Panc1 (cell line): Measurements from ENCODE around the gene S100A10.

Experiments used
- CTCF ChIP-seq: fragments of 450-650 bp; IDR thresholded peaks from 2 replicates; pipeline ENCODE4 v1.5.1; 2017; ENCODE audit warnings: mild to moderate bottlenecking
- POLR2AphosphoS5 ChIP-seq: IDR thresholded peaks from 2 replicates; pipeline ENCODE4 v1.6.1; 2012; ENCODE audit warnings: mild to moderate bottlenecking, low read depth, low read length, moderate library complexity
- SIN3A ChIP-seq: IDR thresholded peaks from 2 replicates; pipeline ENCODE4 v1.6.1; 2012; ENCODE audit warnings: low read depth, mild to moderate bottlenecking, low read length, moderate library complexity, borderline replicate concordance; ENCODE audit not compliant: insufficient read depth
- TCF7L2 ChIP-seq: IDR thresholded peaks from 2 replicates; pipeline ENCODE4 v1.6.1; 2011; ENCODE audit warnings: mild to moderate bottlenecking, low read depth, low read length, inconsistent platforms

- TF ChIP-seq CTCF: no peak
- TF ChIP-seq POLR2AphosphoS5: no peak
- TF ChIP-seq TCF7L2: no peak
- TF ChIP-seq SIN3A: no peak
Observed at GRCh38 chr1:151944857-151945575, 48.6 kb downstream of the S100A10 start.
